GM12878 (cell line): ENCODE data around the gene COG1.

Experiments used
- EGR1 ChIP-seq, 2 experiments: IDR thresholded peaks; 1 replicate in 1 of 2; 2 replicates in 1 of 2; pipeline ENCODE4 v1.6.1; 2011 to 2012; ENCODE audit warnings: low read depth in 2 of 2, low read length in 2 of 2, borderline replicate concordance in 1 of 2, mild to moderate bottlenecking in 1 of 2, moderate library complexity in 1 of 2
- EP300 ChIP-seq, 2 experiments: fragments of 150-350 bp in 1 of 2; IDR thresholded peaks; 2 replicates each; pipeline ENCODE4 v1.6.1; 2011 to 2012; ENCODE audit warnings: low read depth in 2 of 2, low read length in 2 of 2, borderline replicate concordance in 1 of 2, improper control_type of control experiment in 1 of 2, inconsistent platforms in 1 of 2; ENCODE audit not compliant: control insufficient read depth in 1 of 2
- NFYA ChIP-seq: IDR thresholded peaks from 2 replicates; pipeline ENCODE4 v1.6.1; 2011; ENCODE audit warnings: low read depth, mild to moderate bottlenecking, low read length, improper control_type of control experiment, borderline replicate concordance
- PAX8 ChIP-seq: fragments of 450-650 bp; IDR thresholded peaks from 2 replicates; pipeline ENCODE4 v1.6.1; 2017; ENCODE audit warnings: mild to moderate bottlenecking, moderate library complexity
- RAD21 ChIP-seq: IDR thresholded peaks from 2 replicates; pipeline ENCODE4 v1.6.1; 2011; ENCODE audit warnings: mild to moderate bottlenecking, low read depth, low read length, moderate library complexity; ENCODE audit not compliant: insufficient read depth
- SUPT20H ChIP-seq: IDR thresholded peaks from 2 replicates; pipeline ENCODE4 v1.6.1; 2011; ENCODE audit warnings: low read depth, mild to moderate bottlenecking, low read length, moderate library complexity, borderline replicate concordance; ENCODE audit not compliant: control insufficient read depth
- SUZ12 ChIP-seq: fragments of 200-600 bp; sonication (generic); IDR thresholded peaks from one replicate; pipeline ENCODE4 v1.6.1; 2018; ENCODE audit warnings: antibody characterized with exemption, mild to moderate bottlenecking; ENCODE audit not compliant: unreplicated experiment
- ZNF207 ChIP-seq: fragments of 450-650 bp; IDR thresholded peaks from 2 replicates; pipeline ENCODE4 v1.6.1; 2014; ENCODE audit warnings: antibody characterized with exemption, mild to moderate bottlenecking, borderline replicate concordance
- TF ChIP-seq, protein P1 (sequence below), 3 experiments: IDR thresholded peaks in 2 of 3; conservative IDR thresholded peaks in 1 of 3; 2 replicates each; pipeline ENCODE4 v1.5.1; 2011; ENCODE audit warnings: low read depth in 3 of 3, low read length in 3 of 3, mild to moderate bottlenecking in 3 of 3, control low read depth in 2 of 3, moderate library complexity in 2 of 3, inconsistent platforms in 1 of 3, mixed read lengths in 1 of 3; ENCODE audit not compliant: control insufficient read depth in 2 of 3, insufficient read depth in 1 of 3; ENCODE audit errors: extremely low read depth in 1 of 3

DNA sequence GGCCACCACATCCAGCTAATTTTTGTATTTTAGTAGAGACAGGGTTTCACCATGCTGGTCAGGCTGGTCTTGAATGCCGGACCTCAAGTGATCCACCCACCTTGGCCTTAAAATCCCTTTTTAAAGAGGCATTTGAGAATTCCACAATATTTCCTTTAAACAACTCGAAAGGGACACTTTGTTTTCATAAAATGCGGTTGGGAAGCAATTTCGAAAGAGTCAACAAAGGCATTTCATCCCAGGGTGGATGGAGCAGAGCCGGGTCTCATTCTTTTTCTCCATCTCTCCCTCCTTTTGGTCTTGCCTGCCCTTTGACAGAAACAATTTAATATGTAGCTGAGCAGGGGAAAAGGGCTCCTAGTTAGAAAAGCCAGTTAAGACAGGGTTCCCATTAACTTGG lies 13.5 kb upstream of the COG1 start:
- TF ChIP-seq NFYA, result no peak
- TF ChIP-seq PAX8, result no peak
- TF ChIP-seq ZNF207, result no peak
- TF ChIP-seq, protein P1, sequence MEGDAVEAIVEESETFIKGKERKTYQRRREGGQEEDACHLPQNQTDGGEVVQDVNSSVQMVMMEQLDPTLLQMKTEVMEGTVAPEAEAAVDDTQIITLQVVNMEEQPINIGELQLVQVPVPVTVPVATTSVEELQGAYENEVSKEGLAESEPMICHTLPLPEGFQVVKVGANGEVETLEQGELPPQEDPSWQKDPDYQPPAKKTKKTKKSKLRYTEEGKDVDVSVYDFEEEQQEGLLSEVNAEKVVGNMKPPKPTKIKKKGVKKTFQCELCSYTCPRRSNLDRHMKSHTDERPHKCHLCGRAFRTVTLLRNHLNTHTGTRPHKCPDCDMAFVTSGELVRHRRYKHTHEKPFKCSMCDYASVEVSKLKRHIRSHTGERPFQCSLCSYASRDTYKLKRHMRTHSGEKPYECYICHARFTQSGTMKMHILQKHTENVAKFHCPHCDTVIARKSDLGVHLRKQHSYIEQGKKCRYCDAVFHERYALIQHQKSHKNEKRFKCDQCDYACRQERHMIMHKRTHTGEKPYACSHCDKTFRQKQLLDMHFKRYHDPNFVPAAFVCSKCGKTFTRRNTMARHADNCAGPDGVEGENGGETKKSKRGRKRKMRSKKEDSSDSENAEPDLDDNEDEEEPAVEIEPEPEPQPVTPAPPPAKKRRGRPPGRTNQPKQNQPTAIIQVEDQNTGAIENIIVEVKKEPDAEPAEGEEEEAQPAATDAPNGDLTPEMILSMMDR (IDR thresholded peaks at IDR 0.05 in 2 of 3, conservative IDR thresholded peaks at IDR 0.05 in 1 of 3; ENCODE audit: control insufficient read depth in 2 of 3, extremely low read depth in 1 of 3, insufficient read depth in 1 of 3, low read depth in 3 of 3, low read length in 3 of 3), result no peak
- TF ChIP-seq SUZ12, result no peak
- no peak for TF ChIP-seq RAD21
- no peak for TF ChIP-seq EGR1 (IDR thresholded peaks at IDR 0.05; ENCODE audit: borderline replicate concordance in 1 of 2, low read depth in 2 of 2, low read length in 2 of 2)
- TF ChIP-seq EP300 (IDR thresholded peaks at IDR 0.05; ENCODE audit: borderline replicate concordance in 1 of 2, control insufficient read depth in 1 of 2, low read depth in 2 of 2, low read length in 2 of 2), result no peak
- TF ChIP-seq SUPT20H, result no peak
